ENCODE data around the gene FGF8.

Gene FGF8

GRCh38 chr10:101816376-101816775 is 40.5 kb upstream of the FGF8 start:
- DNase-seq (ENCODE audit: low spot score) = no peak
- TF ChIP-seq CTCF (IDR thresholded peaks at IDR 0.05; ENCODE audit: extremely low read depth, missing control alignments) = no peak

- DNase-seq (ENCODE audit: low spot score) = peak; percentile 58
These were observed 38.7 kb upstream of the FGF8 start for GRCh38 chr10:101814466-101815071.

GRCh38 chr10:101812606-101813005 is 36.7 kb upstream of the FGF8 start:
- no peak for TF ChIP-seq CTCF (IDR thresholded peaks at IDR 0.05; ENCODE audit: extremely low read depth, missing control alignments)
- DNase-seq (ENCODE audit: low spot score) = no peak

More at GRCh38 chr10:101814466-101815071, 38.7 kb upstream of the FGF8 start:
- no peak for TF ChIP-seq CTCF (IDR thresholded peaks at IDR 0.05; ENCODE audit: extremely low read depth, missing control alignments)

DNA sequence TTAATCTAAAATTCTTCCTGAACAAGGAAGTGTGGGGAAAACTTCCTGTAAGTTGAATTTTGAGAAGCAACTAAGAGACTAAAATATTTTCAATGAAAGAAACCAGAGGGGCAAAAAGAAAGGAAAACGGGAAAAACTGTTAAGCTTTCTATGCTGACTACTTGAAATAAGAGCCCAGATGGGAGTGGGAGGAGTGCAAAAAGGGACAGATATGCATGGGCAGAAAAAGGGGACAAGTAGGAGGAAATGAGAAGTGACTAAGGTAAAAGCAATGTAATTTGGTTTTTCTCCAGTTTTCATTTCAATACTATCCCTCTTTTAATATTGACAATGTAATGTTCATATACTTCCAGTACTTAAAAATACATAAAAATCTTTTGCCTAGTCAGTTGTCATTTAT is 31.2 kb upstream of the FGF8 start:
- no peak for TF ChIP-seq CTCF (IDR thresholded peaks at IDR 0.05; ENCODE audit: extremely low read depth, missing control alignments)
- no peak for DNase-seq (ENCODE audit: low spot score)

DNA sequence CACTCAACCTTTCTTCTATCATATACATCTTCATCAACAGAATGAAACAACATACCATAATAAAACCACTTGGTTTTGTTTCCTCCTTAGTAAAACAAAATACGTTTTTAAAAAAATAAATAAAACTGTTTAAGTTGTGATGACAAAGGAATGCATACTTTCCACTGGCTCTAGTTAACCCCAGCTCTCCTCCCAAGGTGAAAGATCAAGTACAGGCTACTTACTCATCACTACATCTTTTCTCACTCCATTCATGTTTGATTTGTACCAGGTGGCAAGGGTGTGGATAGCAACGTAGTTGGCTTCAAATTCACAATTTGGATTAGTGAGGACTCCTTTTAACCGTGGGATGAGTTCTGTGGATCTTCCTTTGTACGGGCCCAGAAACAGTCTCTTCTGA is 27.6 kb upstream of the FGF8 start:
- TF ChIP-seq CTCF (IDR thresholded peaks at IDR 0.05; ENCODE audit: extremely low read depth, missing control alignments) = no peak
- no peak for DNase-seq (ENCODE audit: low spot score)

- no peak for TF ChIP-seq CTCF (IDR thresholded peaks at IDR 0.05; ENCODE audit: extremely low read depth, missing control alignments)
- DNase-seq (ENCODE audit: low spot score) = no peak
These were observed 21.6 kb upstream of the FGF8 start for GRCh38 chr10:101797403-101798059.

GRCh38 chr10:101793526-101793925 is 17.6 kb upstream of the FGF8 start:
- no peak for DNase-seq (ENCODE audit: low spot score)
- TF ChIP-seq CTCF (IDR thresholded peaks at IDR 0.05; ENCODE audit: extremely low read depth, missing control alignments) = no peak
